Liver (tissue), 9 donors: Measurements from ENCODE around the gene GMPR2. TPM values are rescaled to one million over a fixed set of nuclear protein-coding genes. Genes with fewer than 3 reads are reported as not detected.

Experiments used
- DNase-seq: peaks from one replicate; pipeline ENCODE4 v3.0.0-alpha.2; 2017; ENCODE audit warnings: low spot score
- H3K27ac ChIP-seq, 2 donors: one replicate each; pipeline ENCODE4 v1.7.0; 2013; ENCODE audit warnings: inconsistent platforms in 2 of 2, low read length in 2 of 2, control low read depth in 1 of 2, low read depth in 1 of 2, mild to moderate bottlenecking in 1 of 2
- H3K27me3 ChIP-seq, 4 donors: one replicate each; pipeline versions ENCODE4 v1.6.1 to v1.7.0; 2013; ENCODE audit warnings: low read length in 3 of 4, inconsistent platforms in 1 of 4, mild to moderate bottlenecking in 1 of 4, moderate library complexity in 1 of 4; ENCODE audit not compliant: control insufficient read depth in 4 of 4, insufficient read depth in 4 of 4
- H3K36me3 ChIP-seq, 4 donors: one replicate each; pipeline versions ENCODE4 v1.6.1 to v1.7.0; 2013; ENCODE audit warnings: low read length in 3 of 4, mild to moderate bottlenecking in 3 of 4, low read depth in 1 of 4, moderate library complexity in 1 of 4; ENCODE audit not compliant: control insufficient read depth in 4 of 4, insufficient read depth in 3 of 4
- H3K4me1 ChIP-seq, 4 donors: one replicate each; pipeline versions ENCODE4 v1.6.1 to v1.7.0; 2013; ENCODE audit warnings: low read length in 3 of 4, mild to moderate bottlenecking in 3 of 4, moderate library complexity in 1 of 4; ENCODE audit not compliant: control insufficient read depth in 4 of 4, insufficient read depth in 4 of 4
- H3K4me3 ChIP-seq, 3 donors: one replicate each; pipeline versions ENCODE4 v1.6.1 to v1.7.0; 2013; ENCODE audit warnings: low read length in 3 of 3, control low read depth in 1 of 3, low read depth in 1 of 3, mild to moderate bottlenecking in 1 of 3
- H3K9ac ChIP-seq, 2 donors: one replicate each; pipeline ENCODE4 v1.7.0; 2013; ENCODE audit warnings: low read length in 2 of 2, mild to moderate bottlenecking in 2 of 2, moderate library complexity in 2 of 2, control low read depth in 1 of 2, low read depth in 1 of 2
- H3K9me3 ChIP-seq, 4 donors: one replicate each; pipeline versions ENCODE4 v1.6.1 to v1.7.0; 2013; ENCODE audit warnings: low read length in 3 of 4; ENCODE audit not compliant: control insufficient read depth in 4 of 4
- CTCF ChIP-seq: fragments of 150-350 bp; IDR thresholded peaks from 2 replicates; pipeline ENCODE4 v1.5.1; 2017; ENCODE audit warnings: improper control_type of control experiment, low read depth, low read length; ENCODE audit not compliant: missing input control
- EGR1 ChIP-seq, 2 donors: IDR thresholded peaks; 2 replicates each; pipeline ENCODE4 v1.6.1; 2016 to 2018; ENCODE audit warnings: antibody characterized with exemption in 2 of 2, low read depth in 2 of 2
- FOXA1 ChIP-seq: IDR thresholded peaks from 2 replicates; pipeline ENCODE4 v1.6.1; 2016; ENCODE audit warnings: antibody characterized with exemption
- FOXA2 ChIP-seq: IDR thresholded peaks from 2 replicates; pipeline ENCODE4 v1.6.1; 2016; ENCODE audit warnings: antibody characterized with exemption
- GABPA ChIP-seq, 2 donors: IDR thresholded peaks in 1 of 2; conservative IDR thresholded peaks in 1 of 2; 2 replicates each; pipeline ENCODE4 v1.6.1; 2016; ENCODE audit warnings: antibody characterized with exemption in 2 of 2, mild to moderate bottlenecking in 1 of 2, moderate library complexity in 1 of 2
- HNF4A ChIP-seq, 2 donors: conservative IDR thresholded peaks; 2 replicates each; pipeline ENCODE4 v1.6.1; 2016; ENCODE audit warnings: antibody characterized with exemption in 2 of 2, mild to moderate bottlenecking in 2 of 2
- HNF4G ChIP-seq: IDR thresholded peaks from 2 replicates; pipeline ENCODE4 v1.6.1; 2016; ENCODE audit warnings: antibody characterized with exemption
- JUND ChIP-seq, 2 donors: IDR thresholded peaks; 2 replicates each; pipeline ENCODE4 v1.6.1; 2016; ENCODE audit warnings: antibody characterized with exemption in 2 of 2
- NR2F2 ChIP-seq: IDR thresholded peaks from 2 replicates; pipeline ENCODE4 v1.6.1; 2016; ENCODE audit warnings: antibody characterized with exemption
- RAD21 ChIP-seq, 2 donors: IDR thresholded peaks; 2 replicates each; pipeline ENCODE4 v1.6.1; 2016; ENCODE audit warnings: antibody characterized with exemption in 2 of 2, mild to moderate bottlenecking in 2 of 2
- RXRA ChIP-seq, 2 donors: IDR thresholded peaks; 2 replicates each; pipeline ENCODE4 v1.6.1; 2017 to 2018; ENCODE audit warnings: antibody characterized with exemption in 2 of 2, mild to moderate bottlenecking in 1 of 2
- SP1 ChIP-seq: IDR thresholded peaks from 2 replicates; pipeline ENCODE4 v1.6.1; 2018; ENCODE audit warnings: antibody characterized with exemption, mild to moderate bottlenecking
- TAF1 ChIP-seq: conservative IDR thresholded peaks from 2 replicates; pipeline ENCODE4 v1.6.1; 2016; ENCODE audit warnings: antibody characterized with exemption, mild to moderate bottlenecking
- YY1 ChIP-seq: IDR thresholded peaks from 2 replicates; pipeline ENCODE4 v1.6.1; 2016; ENCODE audit warnings: antibody characterized with exemption, mild to moderate bottlenecking
- WGBS: extraction: QIAGEN DNeasy Blood & Tissue Kit; methylation state at CpG from one replicate; pipeline ENCODE4 v1.1.7; 2013; 5-methylcytosine and 5-hydroxymethylcytosine counted together
- polyA plus RNA-seq, 2 donors: library from polyadenylated mRNA; stranded (reverse) in 1 of 2; unstranded in 1 of 2; fragments of 200-250 nt in 1 of 2; fragments of >200 nt in 1 of 2; fragmentation: Nextera tagmentation in 1 of 2; extraction: Ambion mirVana in 1 of 2; gene quantifications; one replicate each; pipeline versions ENCODE4 v1.2.1 to v1.2.3, GENCODE V29; 2013 to 2015
- total RNA-seq, 2 donors: library from RNA; depleted of rRNA; stranded (reverse); fragments of >200 nt; gene quantifications; one replicate each; pipeline ENCODE4 v1.2.3, GENCODE V29; 2014
- TF ChIP-seq, protein P1 (sequence below): IDR thresholded peaks from 2 replicates; pipeline ENCODE4 v1.6.1; 2016; ENCODE audit warnings: antibody characterized with exemption
- TF ChIP-seq, protein P2 (sequence below): IDR thresholded peaks from 2 replicates; pipeline ENCODE4 v1.6.1; 2016; ENCODE audit warnings: antibody characterized with exemption, mild to moderate bottlenecking
- TF ChIP-seq, protein P3 (sequence below): IDR thresholded peaks from 2 replicates; pipeline ENCODE4 v1.6.1; 2016; ENCODE audit warnings: antibody characterized with exemption
- donor health status: healthy.
- donor health status: healthy.
- donor health status: healthy.
- donor health status: healthy.
- donor health status: healthy.

Gene GMPR2
- total and polyA plus RNA-seq, 4 donors, result 28.6 to 42.7 (median 32.4) TPM

GRCh38 chr14:24232121-24232644 is 546 bp upstream of the GMPR2 start, which contains the start of gene NEDD8:
TSS of gene NEDD8 (minus strand) at chr14:24232367. CDS start at chr14:24232267, 100 bp downstream.
- Histone ChIP-seq H3K4me3 (peak within 1 kb of the TSS; percentile 76 to 96 (median 85)), H3K27ac (peak within 1 kb of the TSS; percentile 80 to 81), H3K36me3 (peaks cover 4 to 20% (median 14%) of the 10 kb centered on the region in 4 donors), H3K27me3 (no peaks in the 10 kb centered on the region), H3K9me3 (no peaks in the 10 kb centered on the region), H3K9ac (peak within 1 kb of the TSS; percentile 83 to 85), H3K4me1 (peaks cover 5 to 38% (median 27%) of the 10 kb centered on the region in 4 donors)
- peak in 1 of 2 donors; percentile 5 for TF ChIP-seq HNF4A (conservative IDR thresholded peaks at IDR 0.05)
- TF ChIP-seq, protein P1, sequence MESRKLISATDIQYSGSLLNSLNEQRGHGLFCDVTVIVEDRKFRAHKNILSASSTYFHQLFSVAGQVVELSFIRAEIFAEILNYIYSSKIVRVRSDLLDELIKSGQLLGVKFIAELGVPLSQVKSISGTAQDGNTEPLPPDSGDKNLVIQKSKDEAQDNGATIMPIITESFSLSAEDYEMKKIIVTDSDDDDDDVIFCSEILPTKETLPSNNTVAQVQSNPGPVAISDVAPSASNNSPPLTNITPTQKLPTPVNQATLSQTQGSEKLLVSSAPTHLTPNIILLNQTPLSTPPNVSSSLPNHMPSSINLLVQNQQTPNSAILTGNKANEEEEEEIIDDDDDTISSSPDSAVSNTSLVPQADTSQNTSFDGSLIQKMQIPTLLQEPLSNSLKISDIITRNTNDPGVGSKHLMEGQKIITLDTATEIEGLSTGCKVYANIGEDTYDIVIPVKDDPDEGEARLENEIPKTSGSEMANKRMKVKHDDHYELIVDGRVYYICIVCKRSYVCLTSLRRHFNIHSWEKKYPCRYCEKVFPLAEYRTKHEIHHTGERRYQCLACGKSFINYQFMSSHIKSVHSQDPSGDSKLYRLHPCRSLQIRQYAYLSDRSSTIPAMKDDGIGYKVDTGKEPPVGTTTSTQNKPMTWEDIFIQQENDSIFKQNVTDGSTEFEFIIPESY, result no peak
- TF ChIP-seq NR2F2, result no peak
- peak; percentile 59 for TF ChIP-seq SP1
- TF ChIP-seq RXRA (IDR thresholded peaks at IDR 0.05), result peak in 1 of 2 donors; percentile 45
- TF ChIP-seq GABPA (IDR thresholded peaks at IDR 0.05 in 1 of 2, conservative IDR thresholded peaks at IDR 0.05 in 1 of 2), result peak; percentile 73 to 93
- no peak for TF ChIP-seq FOXA2
- TF ChIP-seq EGR1 (IDR thresholded peaks at IDR 0.05; ENCODE audit: low read depth in 2 of 2), result no peak
- under 1% methylated on average over 30 of the region's 30 CpGs for WGBS
- peak; percentile 90 for DNase-seq

DNA sequence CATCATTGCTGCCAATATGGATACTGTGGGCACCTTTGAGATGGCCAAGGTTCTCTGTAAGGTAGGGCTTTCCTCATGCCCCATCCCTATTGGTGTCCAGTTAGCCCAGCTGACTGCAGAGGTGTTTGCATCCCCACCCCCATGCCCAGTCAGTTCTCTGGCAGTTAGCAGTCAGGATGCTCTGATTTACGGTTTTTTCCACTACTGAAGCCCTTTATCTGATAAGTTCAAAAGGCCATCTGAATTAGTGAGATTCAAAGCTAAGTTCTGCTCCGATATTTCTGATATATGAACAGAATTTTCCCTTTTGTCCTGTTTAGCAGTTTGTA is 773 bp downstream of the GMPR2 start:
- DNase-seq, result no peak
- Histone ChIP-seq H3K27me3 (no peaks in the 10 kb centered on the region), H3K36me3 (peaks cover 4 to 32% (median 25%) of the 10 kb centered on the region in 4 donors), H3K9ac (no peak overlapping the region), H3K9me3 (no peaks in the 10 kb centered on the region), H3K4me1 (peaks cover 5 to 38% (median 27%) of the 10 kb centered on the region in 4 donors), H3K27ac (peak overlapping the region in 1 of 2 donors; percentile 80), H3K4me3 (peak overlapping the region; percentile 76 to 96 (median 85))
- 68% methylated on average over 2 of the region's 2 CpGs for WGBS
- TF ChIP-seq YY1 (no peak), JUND (IDR thresholded peaks at IDR 0.05) (no peak), HNF4A (conservative IDR thresholded peaks at IDR 0.05) (no peak), EGR1 (IDR thresholded peaks at IDR 0.05; ENCODE audit: low read depth in 2 of 2) (no peak), GABPA (IDR thresholded peaks at IDR 0.05 in 1 of 2, conservative IDR thresholded peaks at IDR 0.05 in 1 of 2) (no peak), NR2F2 (no peak), SP1 (no peak), FOXA1 (no peak), RXRA (IDR thresholded peaks at IDR 0.05) (no peak), FOXA2 (no peak), RAD21 (IDR thresholded peaks at IDR 0.05) (no peak), HNF4G (no peak), CTCF (no peak), TAF1 (no peak)
- TF ChIP-seq, protein P2, sequence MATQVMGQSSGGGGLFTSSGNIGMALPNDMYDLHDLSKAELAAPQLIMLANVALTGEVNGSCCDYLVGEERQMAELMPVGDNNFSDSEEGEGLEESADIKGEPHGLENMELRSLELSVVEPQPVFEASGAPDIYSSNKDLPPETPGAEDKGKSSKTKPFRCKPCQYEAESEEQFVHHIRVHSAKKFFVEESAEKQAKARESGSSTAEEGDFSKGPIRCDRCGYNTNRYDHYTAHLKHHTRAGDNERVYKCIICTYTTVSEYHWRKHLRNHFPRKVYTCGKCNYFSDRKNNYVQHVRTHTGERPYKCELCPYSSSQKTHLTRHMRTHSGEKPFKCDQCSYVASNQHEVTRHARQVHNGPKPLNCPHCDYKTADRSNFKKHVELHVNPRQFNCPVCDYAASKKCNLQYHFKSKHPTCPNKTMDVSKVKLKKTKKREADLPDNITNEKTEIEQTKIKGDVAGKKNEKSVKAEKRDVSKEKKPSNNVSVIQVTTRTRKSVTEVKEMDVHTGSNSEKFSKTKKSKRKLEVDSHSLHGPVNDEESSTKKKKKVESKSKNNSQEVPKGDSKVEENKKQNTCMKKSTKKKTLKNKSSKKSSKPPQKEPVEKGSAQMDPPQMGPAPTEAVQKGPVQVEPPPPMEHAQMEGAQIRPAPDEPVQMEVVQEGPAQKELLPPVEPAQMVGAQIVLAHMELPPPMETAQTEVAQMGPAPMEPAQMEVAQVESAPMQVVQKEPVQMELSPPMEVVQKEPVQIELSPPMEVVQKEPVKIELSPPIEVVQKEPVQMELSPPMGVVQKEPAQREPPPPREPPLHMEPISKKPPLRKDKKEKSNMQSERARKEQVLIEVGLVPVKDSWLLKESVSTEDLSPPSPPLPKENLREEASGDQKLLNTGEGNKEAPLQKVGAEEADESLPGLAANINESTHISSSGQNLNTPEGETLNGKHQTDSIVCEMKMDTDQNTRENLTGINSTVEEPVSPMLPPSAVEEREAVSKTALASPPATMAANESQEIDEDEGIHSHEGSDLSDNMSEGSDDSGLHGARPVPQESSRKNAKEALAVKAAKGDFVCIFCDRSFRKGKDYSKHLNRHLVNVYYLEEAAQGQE, result no peak
- TF ChIP-seq, protein P3, sequence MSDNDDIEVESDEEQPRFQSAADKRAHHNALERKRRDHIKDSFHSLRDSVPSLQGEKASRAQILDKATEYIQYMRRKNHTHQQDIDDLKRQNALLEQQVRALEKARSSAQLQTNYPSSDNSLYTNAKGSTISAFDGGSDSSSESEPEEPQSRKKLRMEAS, result no peak
- TF ChIP-seq, protein P1, result no peak
